ENCODE measurements around the gene BMP2K. TPM values are rescaled to one million over a fixed set of nuclear protein-coding genes. Genes with fewer than 3 reads are reported as not detected.
"Not testable (repeated sequence)": the region's sequence is repeated elsewhere in the genome, so short reads cannot be mapped to it uniquely, and the experiment has no call there.

The BMP2K gene
- total and polyA plus RNA-seq, 8 donors, result 4.8 to 27.3 (median 6.0) TPM

DNA sequence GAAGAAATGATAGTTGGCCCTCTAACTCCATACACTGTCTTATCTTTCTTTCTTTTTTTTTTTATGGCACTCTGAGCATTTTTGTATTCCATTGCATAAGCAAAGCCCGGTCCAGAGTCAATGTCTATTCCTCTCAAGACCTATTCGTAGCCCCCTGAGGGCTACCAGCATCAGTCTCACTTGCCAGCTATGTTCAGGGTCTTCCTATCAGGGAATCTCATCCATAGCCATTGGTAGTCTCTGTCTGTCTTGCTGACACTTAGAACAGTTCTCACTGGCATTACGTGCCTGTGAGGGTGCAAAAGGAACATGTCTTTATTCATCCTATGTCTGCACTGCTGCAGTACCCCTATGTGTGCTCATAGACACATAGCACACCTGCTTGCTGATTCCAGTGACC lies 51.0 kb downstream of the BMP2K start:
- Histone ChIP-seq H3K9me3 (no peaks in the 10 kb centered on the region), H3K27me3 (no peaks in the 10 kb centered on the region), H3K27ac (no peak overlapping the region), H3K36me3 (peaks cover 0 to 4% (median 0%) of the 10 kb centered on the region in 3 donors), H3K4me3 (no peak overlapping the region), H3K4me1 (no peaks in the 10 kb centered on the region)
- WGBS, 2 donors, result 95 to 99% methylated on average over 3 of the region's 3 CpGs
- TF ChIP-seq, protein P1, sequence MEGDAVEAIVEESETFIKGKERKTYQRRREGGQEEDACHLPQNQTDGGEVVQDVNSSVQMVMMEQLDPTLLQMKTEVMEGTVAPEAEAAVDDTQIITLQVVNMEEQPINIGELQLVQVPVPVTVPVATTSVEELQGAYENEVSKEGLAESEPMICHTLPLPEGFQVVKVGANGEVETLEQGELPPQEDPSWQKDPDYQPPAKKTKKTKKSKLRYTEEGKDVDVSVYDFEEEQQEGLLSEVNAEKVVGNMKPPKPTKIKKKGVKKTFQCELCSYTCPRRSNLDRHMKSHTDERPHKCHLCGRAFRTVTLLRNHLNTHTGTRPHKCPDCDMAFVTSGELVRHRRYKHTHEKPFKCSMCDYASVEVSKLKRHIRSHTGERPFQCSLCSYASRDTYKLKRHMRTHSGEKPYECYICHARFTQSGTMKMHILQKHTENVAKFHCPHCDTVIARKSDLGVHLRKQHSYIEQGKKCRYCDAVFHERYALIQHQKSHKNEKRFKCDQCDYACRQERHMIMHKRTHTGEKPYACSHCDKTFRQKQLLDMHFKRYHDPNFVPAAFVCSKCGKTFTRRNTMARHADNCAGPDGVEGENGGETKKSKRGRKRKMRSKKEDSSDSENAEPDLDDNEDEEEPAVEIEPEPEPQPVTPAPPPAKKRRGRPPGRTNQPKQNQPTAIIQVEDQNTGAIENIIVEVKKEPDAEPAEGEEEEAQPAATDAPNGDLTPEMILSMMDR (IDR thresholded peaks at IDR 0.05), result no peak
- FAIRE-seq (no peak), ATAC-seq (no peak), DNase-seq (no peak)
- intact Hi-C loops (cut with DNase I), result no loop called here

DNA sequence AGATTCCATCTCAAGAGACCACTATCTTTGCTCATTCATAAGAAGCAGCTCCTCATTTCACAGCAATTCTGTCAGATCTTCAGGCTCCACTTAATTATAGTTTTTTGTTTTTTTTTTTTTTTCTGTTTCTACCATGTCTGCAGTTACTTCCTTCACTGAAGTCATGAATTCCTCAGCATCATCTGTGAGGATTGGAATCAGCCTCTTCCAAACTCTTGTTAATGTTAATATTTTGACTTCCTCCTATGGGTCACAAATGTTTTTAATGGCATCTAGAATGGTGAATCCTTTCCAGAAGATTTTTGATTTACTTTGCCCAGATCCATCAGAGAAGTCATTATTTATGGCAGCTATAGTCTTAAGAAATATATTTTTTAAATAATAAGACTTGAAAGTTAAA lies 53.1 kb downstream of the BMP2K start:
- TF ChIP-seq, protein P1 (IDR thresholded peaks at IDR 0.05), result no peak
- DNase-seq (no peak), ATAC-seq (no peak), FAIRE-seq (no peak)
- intact Hi-C loops (cut with DNase I), result no loop called here
- Histone ChIP-seq H3K27me3 (no peaks in the 10 kb centered on the region), H3K4me1 (no peaks in the 10 kb centered on the region), H3K36me3 (peaks cover 0 to 4% (median 0%) of the 10 kb centered on the region in 3 donors), H3K27ac (no peak overlapping the region), H3K4me3 (no peak overlapping the region), H3K9me3 (no peaks in the 10 kb centered on the region)

- 93 to 100% methylated on average over 3 of the region's 3 CpGs for WGBS, 2 donors
- ATAC-seq; H3K27ac ChIP-seq; H3K36me3 ChIP-seq; H3K4me3 ChIP-seq; FAIRE-seq; DNase-seq; H3K4me1 ChIP-seq; H3K9me3 ChIP-seq; H3K27me3 ChIP-seq; intact Hi-C loops (cut with DNase I): not testable (repeated sequence)
Observed at GRCh38 chr4:78839676-78840075, 63.5 kb downstream of the BMP2K start.

GRCh38 chr4:78840286-78840685 lies 64.1 kb downstream of the BMP2K start:
- H3K36me3 ChIP-seq; FAIRE-seq; DNase-seq; H3K9me3 ChIP-seq; H3K4me3 ChIP-seq; intact Hi-C loops (cut with DNase I); H3K27ac ChIP-seq; H3K4me1 ChIP-seq; H3K27me3 ChIP-seq; ATAC-seq: not testable (repeated sequence)
- WGBS, 2 donors, result 92 to 95% methylated on average over 4 of the region's 4 CpGs

DNA sequence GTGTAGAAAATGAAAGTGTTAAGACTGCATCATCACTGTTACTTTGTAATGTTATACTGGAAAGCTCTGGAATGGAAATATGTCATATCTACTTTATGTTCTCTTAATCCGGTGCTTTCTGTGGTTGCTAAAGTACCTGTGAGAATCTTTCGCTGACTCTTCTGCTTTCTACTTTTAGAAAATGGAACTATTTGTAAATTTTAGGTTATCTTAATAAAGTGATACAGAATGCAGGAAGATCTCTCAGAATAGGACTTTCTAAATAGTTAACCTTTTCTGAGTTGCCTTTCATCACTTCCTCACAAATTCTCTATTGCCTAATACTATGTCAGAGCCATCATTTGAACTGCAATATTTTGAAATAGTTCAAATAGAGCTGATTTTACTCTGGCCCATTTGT lies 69.3 kb downstream of the BMP2K start:
- 85 to 91% methylated on average over 2 of the region's 2 CpGs for WGBS, 2 donors
- Histone ChIP-seq H3K27me3 (no peaks in the 10 kb centered on the region), H3K4me1 (no peaks in the 10 kb centered on the region), H3K36me3 (no peaks in the 10 kb centered on the region), H3K9me3 (no peaks in the 10 kb centered on the region), H3K27ac (no peak overlapping the region), H3K4me3 (no peak overlapping the region)
- FAIRE-seq, result no peak
- TF ChIP-seq, protein P1 (IDR thresholded peaks at IDR 0.05), result no peak
- no peak for ATAC-seq
- intact Hi-C loops (cut with DNase I), result no loop called here
- no peak for DNase-seq

DNA sequence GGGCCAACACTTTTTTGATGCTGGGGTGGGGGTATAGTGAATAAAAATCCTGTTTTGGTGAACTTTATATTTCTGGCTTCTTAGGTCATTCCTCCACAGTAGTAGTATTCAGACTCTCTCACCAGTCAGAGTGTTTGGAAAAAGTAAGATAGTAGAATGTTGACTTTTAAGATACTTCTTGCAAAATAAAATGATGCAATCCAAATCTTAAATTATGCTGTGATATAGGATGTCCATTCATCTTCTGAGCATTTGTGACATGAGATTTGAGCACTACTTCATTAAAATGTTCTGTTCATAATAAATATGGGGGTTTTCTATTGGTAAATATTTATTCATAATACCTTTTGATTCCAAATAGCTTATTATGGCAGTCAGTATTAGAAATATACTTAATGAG lies 70.1 kb downstream of the BMP2K start:
- Histone ChIP-seq H3K27me3 (no peaks in the 10 kb centered on the region), H3K4me1 (no peaks in the 10 kb centered on the region), H3K4me3 (no peak overlapping the region), H3K27ac (no peak overlapping the region), H3K9me3 (no peaks in the 10 kb centered on the region), H3K36me3 (no peaks in the 10 kb centered on the region)
- DNase-seq, result no peak
- TF ChIP-seq, protein P1 (IDR thresholded peaks at IDR 0.05), result no peak
- intact Hi-C loops (cut with DNase I), result no loop called here
- no peak for ATAC-seq
- FAIRE-seq, result no peak
